K562 (cell line): ENCODE measurements around the gene SNX30. TPM values are rescaled to one million over a fixed set of nuclear protein-coding genes. Genes with fewer than 3 reads are reported as not detected.

Experiments used
- ATAC-seq: fragments of 200-7000 bp; cut with Tn5 transposase; 3 replicates; pipeline ENCODE4 v1.9.1; 2020; ENCODE audit warnings: moderate library complexity
- BruUV-seq: library from RNA; stranded (reverse); fragments of 400-500 nt; replicated peaks from 2 replicates; lab custom pipeline; 2021; lab: Mats Ljungman, UMichigan
- CTCF ChIA-PET: fragments of 300-600 bp; formaldehyde crosslinking; extraction: SDS; loops from one replicate; lab custom pipeline; 2021; ENCODE audit warnings: low intra/inter-chr PET ratio; lab: Yijun Ruan, JAX
- POLR2A ChIA-PET: fragments of 300-600, 350-650 bp; sonication (Branson Sonifier 250); formaldehyde crosslinking; extraction: SDS; loops from one replicate; lab custom pipeline; 2021; ENCODE audit warnings: antibody characterized with exemption, inconsistent platforms; lab: Yijun Ruan, JAX
- DNase-seq, 4 experiments: peaks; one replicate each; pipeline versions ENCODE4 v3.0.0 to v3.0.0-alpha.2; 2011 to 2018; ENCODE audit warnings: low spot score in 3 of 4, mixed read lengths in 3 of 4; ENCODE audit errors: extremely low read depth in 1 of 4
- FAIRE-seq: peaks from 2 replicates; lab custom pipeline; 2011; peaks lifted over from hg19 to GRCh38; lab: Jason Lieb, UNC
- H2AFZ ChIP-seq: 2 replicates; pipeline ENCODE4 v1.6.0; 2011; ENCODE audit warnings: low read depth, low read length, control low read depth, inconsistent platforms
- H3K27ac ChIP-seq: fragments of 200-600 bp; 3 replicates; pipeline ENCODE4 v1.8.0; 2011; ENCODE audit warnings: low read depth, mild to moderate bottlenecking, control low read depth, inconsistent platforms, low read length, moderate library complexity, mixed read lengths; ENCODE audit errors: extremely low read depth
- H3K27me3 ChIP-seq, 2 experiments: fragments of 300-600 bp in 1 of 2; 2 replicates in 1 of 2; 3 replicates in 1 of 2; pipeline versions ENCODE4 v1.6.0 to v1.8.0; 2011; ENCODE audit warnings: inconsistent platforms in 2 of 2, low read length in 2 of 2, mild to moderate bottlenecking in 1 of 2, mixed read lengths in 1 of 2, moderate library complexity in 1 of 2; ENCODE audit not compliant: control insufficient read depth in 2 of 2, insufficient read depth in 2 of 2
- H3K36me3 ChIP-seq: fragments of 300-600 bp; 3 replicates; pipeline ENCODE4 v1.8.0; 2011; ENCODE audit warnings: mild to moderate bottlenecking, low read length, inconsistent platforms; ENCODE audit not compliant: control insufficient read depth, insufficient read depth
- H3K4me1 ChIP-seq, 2 experiments: fragments of 200-600 bp in 1 of 2; replicated peaks in 1 of 2; 2 replicates in 1 of 2; 3 replicates in 1 of 2; pipeline versions ENCODE4 v1.5.1 to v1.8.0; 2011; ENCODE audit warnings: inconsistent platforms in 2 of 2, low read length in 2 of 2, mild to moderate bottlenecking in 1 of 2, mixed read lengths in 1 of 2, moderate library complexity in 1 of 2; ENCODE audit not compliant: control insufficient read depth in 2 of 2, insufficient read depth in 2 of 2
- H3K4me2 ChIP-seq: 2 replicates; pipeline ENCODE4 v1.6.1; 2011; ENCODE audit warnings: low read length, control low read depth, inconsistent platforms, mixed read lengths; ENCODE audit not compliant: insufficient read depth
- H3K4me3 ChIP-seq: fragments of 200-600 bp; sonication (generic), shearing (Covaris generic); 2 replicates; pipeline ENCODE4 v1.5.1; 2016; ENCODE audit warnings: control low read depth, inconsistent platforms
- H3K79me2 ChIP-seq: fragments of 200-600 bp; 3 replicates; pipeline ENCODE4 v1.8.0; 2011; ENCODE audit warnings: low read length, inconsistent platforms; ENCODE audit not compliant: control insufficient read depth, insufficient read depth
- H3K9ac ChIP-seq, 2 experiments: 2 replicates each; pipeline versions ENCODE4 v1.6.0 to v1.6.1; 2011; ENCODE audit warnings: low read depth in 2 of 2, low read length in 2 of 2, control low read depth in 1 of 2, inconsistent platforms in 1 of 2, mild to moderate bottlenecking in 1 of 2, mixed read lengths in 1 of 2; ENCODE audit not compliant: insufficient read depth in 1 of 2
- H3K9me1 ChIP-seq: one replicate; pipeline ENCODE4 v1.6.0; 2011; ENCODE audit warnings: inconsistent platforms, mild to moderate bottlenecking, low read length, moderate library complexity; ENCODE audit not compliant: control insufficient read depth, insufficient read depth
- H3K9me3 ChIP-seq: replicated peaks from 2 replicates; pipeline ENCODE4 v1.5.1; 2011; ENCODE audit warnings: low read depth, low read length, inconsistent platforms; ENCODE audit not compliant: control insufficient read depth, insufficient read depth
- H4K20me1 ChIP-seq: replicated peaks from 2 replicates; pipeline ENCODE4 v1.6.1; 2011; ENCODE audit warnings: low read length, inconsistent platforms, mixed read lengths; ENCODE audit not compliant: control insufficient read depth, insufficient read depth
- AFF1 ChIP-seq, 2 experiments: fragments of 450-650 bp; IDR thresholded peaks; 2 replicates each; pipeline ENCODE4 v1.6.1; 2018; ENCODE audit warnings: mild to moderate bottlenecking in 2 of 2, low read depth in 1 of 2; ENCODE audit not compliant: partially characterized antibody in 2 of 2
- HDAC6 ChIP-seq: IDR thresholded peaks from 2 replicates; pipeline ENCODE4 v1.6.1; 2012; ENCODE audit warnings: low read depth, mild to moderate bottlenecking, control low read depth, inconsistent platforms, low read length, moderate library complexity
- KAT8 ChIP-seq: fragments of 450-650 bp; IDR thresholded peaks from 2 replicates; pipeline ENCODE4 v1.6.1; 2016; ENCODE audit warnings: low read depth, mild to moderate bottlenecking
- NFE2 ChIP-seq: IDR thresholded peaks from 2 replicates; pipeline ENCODE4 v1.6.1; 2014; ENCODE audit warnings: antibody characterized with exemption, low read depth
- PREB ChIP-seq: sonication (generic); formaldehyde crosslinking; IDR thresholded peaks from 2 replicates; pipeline ENCODE4 v1.8.1; 2023; ENCODE audit warnings: mild to moderate bottlenecking, missing genetic modification reagents
- WGBS: fragments of 100-300 bp; shearing (Covaris generic); methylation state at CpG from one replicate; pipeline ENCODE4 v1.1.6; 2016; ENCODE audit warnings: low coverage, mixed read lengths; ENCODE audit not compliant: insufficient coverage; ENCODE audit errors: missing lambda C conversion rate; 5-methylcytosine and 5-hydroxymethylcytosine counted together
- in situ Hi-C: fragments of 300-500 bp; cut with MboI; formaldehyde crosslinking; loops from 4 replicates; pipeline ENCODE4 v1.15.0; 2018; ENCODE audit warnings: inconsistent platforms, mixed read lengths
- intact Hi-C: fragments of 100-400 bp; cut with micrococcal nuclease; formaldehyde crosslinking; loops from 2 replicates; pipeline ENCODE4 v1.14.2; 2022
- polyA plus RNA-seq, 8 experiments: library from polyadenylated mRNA; depleted of rRNA in 4 of 8; stranded (reverse) in 5 of 8; unstranded in 3 of 8; fragments of >200 nt; fragmentation: Nextera tagmentation in 2 of 8; fragmentation: Illumina TruSeq in 1 of 8; extraction: Ambion mirVana in 2 of 8; extraction: Trizol in 1 of 8; gene quantifications; 2 replicates each; pipeline versions ENCODE4 v1.2.1 to v1.2.3, GENCODE V29; 2011 to 2014; ENCODE audit warnings: inconsistent platforms in 1 of 8, missing spikeins in 1 of 8
- total RNA-seq, 7 experiments: library from RNA; depleted of rRNA in 6 of 7; stranded (reverse); fragments of >200 nt in 6 of 7; fragmentation: Illumina TruSeq in 2 of 7; extraction: Trizol in 2 of 7; gene quantifications; 2 replicates each; pipeline versions ENCODE4 v1.2.1 to v1.2.3, GENCODE V29; 2011 to 2021; ENCODE audit warnings: low replicate concordance in 1 of 7
- TF ChIP-seq, protein P1 (sequence below): IDR thresholded peaks from 2 replicates; pipeline ENCODE4 v1.6.1; 2012; ENCODE audit warnings: low read depth, low read length, improper control_type of control experiment, borderline replicate concordance

SNX30 gene
- total and polyA plus RNA-seq, 9 of the 15 experiments (the other 6 are each of a cell fraction or from before 2014, with no cell fraction given): 0.76 to 5.9 (median 3.3) TPM

- H3K9ac ChIP-seq: no peak overlapping the region
- TF ChIP-seq KAT8: no peak
- TF ChIP-seq PREB (CRISPR knock-in tag): no peak
- TF ChIP-seq HDAC6: no peak
- TF ChIP-seq NFE2: no peak
- no peak for TF ChIP-seq AFF1 (IDR thresholded peaks at IDR 0.05; ENCODE audit: low read depth in 1 of 2, partially characterized antibody in 2 of 2)
- TF ChIP-seq, protein P1, sequence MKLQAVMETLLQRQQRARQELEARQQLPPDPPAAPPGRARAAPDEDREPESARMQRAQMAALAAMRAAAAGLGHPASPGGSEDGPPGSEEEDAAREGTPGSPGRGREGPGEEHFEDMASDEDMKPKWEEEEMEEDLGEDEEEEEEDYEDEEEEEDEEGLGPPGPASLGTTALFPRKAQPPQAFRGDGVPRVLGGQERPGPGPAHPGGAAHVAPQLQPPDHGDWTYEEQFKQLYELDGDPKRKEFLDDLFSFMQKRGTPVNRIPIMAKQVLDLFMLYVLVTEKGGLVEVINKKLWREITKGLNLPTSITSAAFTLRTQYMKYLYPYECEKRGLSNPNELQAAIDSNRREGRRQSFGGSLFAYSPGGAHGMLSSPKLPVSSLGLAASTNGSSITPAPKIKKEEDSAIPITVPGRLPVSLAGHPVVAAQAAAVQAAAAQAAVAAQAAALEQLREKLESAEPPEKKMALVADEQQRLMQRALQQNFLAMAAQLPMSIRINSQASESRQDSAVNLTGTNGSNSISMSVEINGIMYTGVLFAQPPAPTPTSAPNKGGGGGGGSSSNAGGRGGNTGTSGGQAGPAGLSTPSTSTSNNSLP: no peak
- ATAC-seq (no peak), DNase-seq (no peak), FAIRE-seq (no peak)
- CTCF ChIA-PET: no interaction called here
- H3K79me2 ChIP-seq: no peaks in the 10 kb centered on the region
- H4K20me1 ChIP-seq: no peaks in the 10 kb centered on the region
- in situ Hi-C loops: no loop called here
- H3K9me1 ChIP-seq: no peaks in the 10 kb centered on the region
- no peak overlapping the region for H3K4me2 ChIP-seq
- no peak overlapping the region for H2AFZ ChIP-seq
- POLR2A ChIA-PET: interaction anchor here (0.9 kb wide), 1 partner anchor 16 kb away, joined by 3 read pairs; no protein-coding TSS in a partner anchor
- no peak overlapping the region for H3K4me3 ChIP-seq
- H3K27ac ChIP-seq: no peak overlapping the region
- BruUV-seq: no TSS peak
- 7% methylated on average over 3 of the region's 3 CpGs for WGBS
- peaks cover 21 to 49% of the 10 kb centered on the region in 2 experiments for H3K27me3 ChIP-seq
- intact Hi-C loops: no loop called here
- H3K9me3 ChIP-seq: no peaks in the 10 kb centered on the region
- no peaks in the 10 kb centered on the region for H3K36me3 ChIP-seq
- peaks cover 0 to 14% of the 10 kb centered on the region in 2 experiments; a peak in 1 of 5 replicates for H3K4me1 ChIP-seq
Observed at GRCh38 chr9:112891521-112891920, 141.0 kb downstream of the SNX30 start.
